Fibroblast of lung (primary cell): Measurements from ENCODE around the gene RPS16. TPM values are rescaled to one million over a fixed set of nuclear protein-coding genes. Genes with fewer than 3 reads are reported as not detected.

Source experiments
- DNase-seq, 2 donors: peaks; one replicate each; pipeline versions ENCODE4 v3.0.0 to v3.0.0-alpha.2; 2010; ENCODE audit warnings: low read depth in 2 of 2
- H2AFZ ChIP-seq: 2 replicates; pipeline ENCODE4 v1.5.1; 2012; ENCODE audit warnings: low read length, control low read depth, inconsistent platforms
- H3K27ac ChIP-seq: 2 replicates; pipeline ENCODE4 v1.5.1; 2011; ENCODE audit warnings: low read length, control low read depth; ENCODE audit not compliant: insufficient read depth
- H3K27me3 ChIP-seq: 2 replicates; pipeline ENCODE4 v1.5.1; 2011; ENCODE audit warnings: mild to moderate bottlenecking, low read length; ENCODE audit not compliant: control insufficient read depth, insufficient read depth
- H3K36me3 ChIP-seq: 2 replicates; pipeline ENCODE4 v1.5.1; 2011; ENCODE audit warnings: low read length; ENCODE audit not compliant: control insufficient read depth, insufficient read depth
- H3K4me1 ChIP-seq: 2 replicates; pipeline ENCODE4 v1.5.1; 2011; ENCODE audit warnings: low read length; ENCODE audit not compliant: control insufficient read depth, insufficient read depth; ENCODE audit errors: extremely low read depth
- H3K4me2 ChIP-seq: 2 replicates; pipeline ENCODE4 v1.5.1; 2011; ENCODE audit warnings: low read length, control low read depth; ENCODE audit not compliant: insufficient read depth; ENCODE audit errors: extremely low read depth
- H3K4me3 ChIP-seq, 4 experiments: fragments of 200-600 bp in 1 of 4; sonication (generic) in 1 of 4; replicated peaks in 1 of 4; 2 replicates each; pipeline ENCODE4 v1.5.1; 2011 to 2016; ENCODE audit warnings: low read length in 4 of 4, low read depth in 3 of 4, mild to moderate bottlenecking in 3 of 4, control low read depth in 2 of 4, inconsistent platforms in 1 of 4, mixed read lengths in 1 of 4; ENCODE audit not compliant: insufficient read depth in 1 of 4; ENCODE audit errors: control extremely low read depth in 1 of 4
- H3K79me2 ChIP-seq: 2 replicates; pipeline ENCODE4 v1.5.1; 2012; ENCODE audit warnings: mild to moderate bottlenecking, low read length, inconsistent platforms; ENCODE audit not compliant: control insufficient read depth, insufficient read depth
- H3K9ac ChIP-seq: 2 replicates; pipeline ENCODE4 v1.5.1; 2011; ENCODE audit warnings: mild to moderate bottlenecking, low read length, control low read depth; ENCODE audit not compliant: insufficient read depth
- H3K9me3 ChIP-seq: 2 replicates; pipeline ENCODE4 v1.5.1; 2012; ENCODE audit warnings: low read depth, low read length; ENCODE audit not compliant: control insufficient read depth, insufficient read depth
- H4K20me1 ChIP-seq: 2 replicates; pipeline ENCODE4 v1.5.1; 2011; ENCODE audit warnings: low read length; ENCODE audit not compliant: control insufficient read depth, insufficient read depth; ENCODE audit errors: extremely low read depth
- CTCF ChIP-seq, 2 donors: IDR thresholded peaks in 1 of 2; conservative IDR thresholded peaks in 1 of 2; 1 replicate in 1 of 2; 2 replicates in 1 of 2; pipeline ENCODE4 v1.5.1; 2011 to 2012; ENCODE audit warnings: low read length in 2 of 2, control low read depth in 1 of 2, inconsistent platforms in 1 of 2, low read depth in 1 of 2, mild to moderate bottlenecking in 1 of 2
- EZH2 ChIP-seq: IDR thresholded peaks from 2 replicates; pipeline ENCODE4 v1.5.1; 2012; ENCODE audit warnings: low read length, control low read depth, mild to moderate bottlenecking; ENCODE audit errors: missing control alignments
- polyA plus RNA-seq, 2 donors: library from polyadenylated mRNA; depleted of rRNA in 1 of 2; stranded (reverse) in 1 of 2; unstranded in 1 of 2; fragments of >200 nt; gene quantifications; 2 replicates each; pipeline ENCODE4 v1.2.1, GENCODE V29; 2011 to 2012; ENCODE audit warnings: missing spikeins in 1 of 2
- total RNA-seq: library from RNA; depleted of rRNA; stranded (reverse); fragments of >200 nt; gene quantifications from 2 replicates; pipeline ENCODE4 v1.2.1, GENCODE V29; 2014

Gene RPS16
- total and polyA plus RNA-seq, 2 donors (not counting 1 experiment from before 2014, with no cell fraction given) = 149 to 1,704 TPM

GRCh38 chr19:39412100-39412866 lies 23.5 kb downstream of the RPS16 start, which contains the start of gene PLEKHG2:
PLEKHG2 (plus strand) TSS chr19:39412669; CDS start chr19:39414087, 1,418 bp downstream.
- no peak within 1 kb of the TSS for H2AFZ ChIP-seq
- peaks cover 43% of the 10 kb centered on the region for H3K79me2 ChIP-seq
- DNase-seq = peak; percentile 99 to 100
- peaks cover 6% of the 10 kb centered on the region for H4K20me1 ChIP-seq
- H3K4me3 ChIP-seq = peak within 1 kb of the TSS; percentile 81 to 98 (median 86)
- H3K9ac ChIP-seq = peak within 1 kb of the TSS; percentile 74
- H3K4me1 ChIP-seq = peaks cover 15% of the 10 kb centered on the region
- H3K27me3 ChIP-seq = no peaks in the 10 kb centered on the region
- peaks cover 19% of the 10 kb centered on the region for H3K36me3 ChIP-seq
- peak within 1 kb of the TSS; percentile 86 for H3K4me2 ChIP-seq
- no peak for TF ChIP-seq EZH2
- TF ChIP-seq CTCF (conservative IDR thresholded peaks at IDR 0.05 in 1 of 2, IDR thresholded peaks at IDR 0.05 in 1 of 2; ENCODE audit: low read depth in 1 of 2, low read length in 2 of 2) = peak; percentile 66 to 67
- H3K27ac ChIP-seq = peak within 1 kb of the TSS; percentile 97
- H3K9me3 ChIP-seq = no peaks in the 10 kb centered on the region

GRCh38 chr19:39411832-39412099 lies 24.0 kb downstream of the RPS16 start:
- Histone ChIP-seq H3K27me3 (no peaks in the 10 kb centered on the region), H2AFZ (no peak overlapping the region), H3K4me1 (peaks cover 15% of the 10 kb centered on the region), H3K27ac (peak overlapping the region; percentile 97), H3K4me2 (peak overlapping the region; percentile 70), H3K4me3 (peak overlapping the region in 2 of 4 experiments; percentile 47 to 98), H3K36me3 (peaks cover 18% of the 10 kb centered on the region), H4K20me1 (peaks cover 6% of the 10 kb centered on the region), H3K9ac (no peak overlapping the region), H3K9me3 (no peaks in the 10 kb centered on the region), H3K79me2 (peaks cover 48% of the 10 kb centered on the region)
- peak; percentile 82 to 96 for DNase-seq
- TF ChIP-seq CTCF (conservative IDR thresholded peaks at IDR 0.05 in 1 of 2, IDR thresholded peaks at IDR 0.05 in 1 of 2; ENCODE audit: low read depth in 1 of 2, low read length in 2 of 2) (peak; percentile 85 to 91), EZH2 (no peak)

- peaks cover 15% of the 10 kb centered on the region for H3K36me3 ChIP-seq
- peak overlapping the region; percentile 27 for H3K9ac ChIP-seq
- H3K79me2 ChIP-seq = peaks cover 47% of the 10 kb centered on the region
- H4K20me1 ChIP-seq = peaks cover 6% of the 10 kb centered on the region
- peak overlapping the region in 3 of 4 experiments; percentile 40 to 98 (median 47) for H3K4me3 ChIP-seq
- H3K4me2 ChIP-seq = peak overlapping the region; percentile 76
- H3K27me3 ChIP-seq = no peaks in the 10 kb centered on the region
- no peak overlapping the region for H2AFZ ChIP-seq
- no peak for TF ChIP-seq EZH2
- no peak for TF ChIP-seq CTCF (conservative IDR thresholded peaks at IDR 0.05 in 1 of 2, IDR thresholded peaks at IDR 0.05 in 1 of 2; ENCODE audit: low read depth in 1 of 2, low read length in 2 of 2)
- peaks cover 15% of the 10 kb centered on the region for H3K4me1 ChIP-seq
- no peaks in the 10 kb centered on the region for H3K9me3 ChIP-seq
- peak overlapping the region; percentile 97 for H3K27ac ChIP-seq
- peak; percentile 36 to 76 for DNase-seq
Observed at GRCh38 chr19:39411081-39411831, 24.5 kb downstream of the RPS16 start.
